ENCODE measurements around the gene PCDHA9.

DNA sequence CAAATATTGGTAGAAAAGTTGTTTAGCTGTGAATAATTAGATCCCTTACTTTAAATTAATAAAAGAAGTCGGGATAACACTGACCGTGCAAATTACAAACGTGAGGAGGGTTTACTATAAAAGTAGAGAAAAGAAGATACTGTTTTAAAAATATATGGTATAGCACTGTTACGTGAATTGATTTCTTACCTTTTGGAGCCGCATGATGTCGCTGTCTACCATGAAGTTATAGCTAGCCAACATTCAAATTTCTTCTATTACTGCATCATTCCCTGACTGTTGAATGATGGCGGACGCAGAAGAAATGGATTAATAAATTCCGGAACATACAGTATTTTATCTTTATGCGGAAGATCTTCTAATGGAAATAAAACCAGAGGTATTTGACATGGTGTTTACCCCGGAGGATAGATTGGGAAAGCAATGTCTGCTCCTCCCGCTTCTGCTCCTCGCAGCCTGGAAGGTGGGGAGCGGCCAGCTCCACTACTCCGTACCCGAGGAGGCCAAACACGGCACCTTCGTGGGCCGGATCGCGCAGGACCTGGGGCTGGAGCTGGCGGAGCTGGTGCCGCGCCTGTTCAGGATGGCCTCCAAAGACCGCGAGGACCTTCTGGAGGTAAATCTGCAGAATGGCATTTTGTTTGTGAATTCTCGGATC is 20.3 kb upstream of the PCDHA9 start, which contains the start of gene PCDHA6:
- TF ChIP-seq, protein P1, sequence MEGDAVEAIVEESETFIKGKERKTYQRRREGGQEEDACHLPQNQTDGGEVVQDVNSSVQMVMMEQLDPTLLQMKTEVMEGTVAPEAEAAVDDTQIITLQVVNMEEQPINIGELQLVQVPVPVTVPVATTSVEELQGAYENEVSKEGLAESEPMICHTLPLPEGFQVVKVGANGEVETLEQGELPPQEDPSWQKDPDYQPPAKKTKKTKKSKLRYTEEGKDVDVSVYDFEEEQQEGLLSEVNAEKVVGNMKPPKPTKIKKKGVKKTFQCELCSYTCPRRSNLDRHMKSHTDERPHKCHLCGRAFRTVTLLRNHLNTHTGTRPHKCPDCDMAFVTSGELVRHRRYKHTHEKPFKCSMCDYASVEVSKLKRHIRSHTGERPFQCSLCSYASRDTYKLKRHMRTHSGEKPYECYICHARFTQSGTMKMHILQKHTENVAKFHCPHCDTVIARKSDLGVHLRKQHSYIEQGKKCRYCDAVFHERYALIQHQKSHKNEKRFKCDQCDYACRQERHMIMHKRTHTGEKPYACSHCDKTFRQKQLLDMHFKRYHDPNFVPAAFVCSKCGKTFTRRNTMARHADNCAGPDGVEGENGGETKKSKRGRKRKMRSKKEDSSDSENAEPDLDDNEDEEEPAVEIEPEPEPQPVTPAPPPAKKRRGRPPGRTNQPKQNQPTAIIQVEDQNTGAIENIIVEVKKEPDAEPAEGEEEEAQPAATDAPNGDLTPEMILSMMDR (IDR thresholded peaks at IDR 0.05; ENCODE audit: insufficient read depth, low read depth, low read length): no peak
- TF ChIP-seq EZH2 (IDR thresholded peaks at IDR 0.05; ENCODE audit: insufficient read depth, low read length): no peak
